Astrocyte of the hippocampus (primary cell): ENCODE data around the gene PBXIP1.
A peak's percentile ranks its signal among the peaks of the same experiment; 100 is the strongest.

ENCODE experiments used
- DNase-seq: peaks from one replicate; pipeline ENCODE4 v3.0.0; 2011; ENCODE audit warnings: low read depth, low spot score

Gene PBXIP1

GRCh38 chr1:154958036-154958435, 2.1 kb upstream of the PBXIP1 start:
- no peak for DNase-seq

- peak; percentile 9 for DNase-seq
Observed at GRCh38 chr1:154957091-154957657, 1.3 kb upstream of the PBXIP1 start.

DNA sequence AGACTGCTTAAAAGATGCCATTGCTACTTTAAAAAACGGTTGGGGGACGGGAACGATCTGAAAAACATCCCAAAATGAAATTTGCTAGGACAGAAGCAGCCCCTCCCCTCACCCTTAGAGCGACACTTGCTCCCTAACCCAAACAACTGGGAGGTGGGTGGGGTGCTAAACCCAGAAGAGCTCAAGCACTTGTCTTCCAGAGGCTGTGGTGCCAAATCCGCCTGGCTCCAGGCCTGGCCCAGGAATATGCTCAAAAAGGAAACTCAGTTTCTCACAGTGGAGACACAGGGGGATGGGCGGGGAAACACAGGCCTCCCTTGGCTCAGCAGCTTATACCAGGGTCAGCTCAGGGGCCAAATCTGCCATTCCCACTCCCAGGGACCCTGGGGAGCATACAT, 644 bp upstream of the PBXIP1 start:
- peak; percentile 28 for DNase-seq

DNA sequence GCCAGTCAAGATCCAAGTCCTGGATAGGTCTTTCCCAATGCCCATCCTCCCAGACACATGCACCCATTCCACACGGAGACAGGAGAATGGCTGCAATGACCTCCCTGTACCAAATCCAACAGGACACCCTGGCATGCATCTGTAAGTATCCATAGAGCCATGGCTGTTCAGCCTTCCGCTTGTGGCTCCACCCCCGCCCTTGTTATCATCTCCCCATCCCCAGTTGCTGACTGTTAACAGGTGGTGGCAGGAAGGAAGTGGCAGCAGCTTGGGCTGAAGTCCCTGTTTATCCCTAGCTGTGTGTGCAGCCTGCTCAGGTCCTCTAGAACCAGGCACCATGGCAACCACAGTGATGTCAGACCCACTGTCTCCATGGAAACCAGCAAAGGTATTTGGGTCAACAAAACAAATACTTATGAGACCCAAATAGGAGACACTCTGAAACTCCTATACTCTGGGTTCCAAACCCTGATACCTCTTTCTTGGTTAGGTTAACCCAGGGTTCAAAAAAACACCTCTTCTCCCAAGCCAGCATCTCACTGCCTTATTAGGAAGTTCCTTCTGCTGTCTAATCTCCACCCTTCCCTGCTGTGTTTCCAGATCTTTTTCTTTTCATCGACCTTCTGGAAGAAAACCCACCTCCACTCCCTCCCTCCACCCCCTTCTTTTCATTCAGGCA, 721 bp downstream of the PBXIP1 start:
- peak; percentile 92 for DNase-seq

- DNase-seq = no peak
Observed at GRCh38 chr1:154954541-154954940, 1.4 kb downstream of the PBXIP1 start.

GRCh38 chr1:154953611-154954038, 2.3 kb downstream of the PBXIP1 start:
- no peak for DNase-seq

DNA sequence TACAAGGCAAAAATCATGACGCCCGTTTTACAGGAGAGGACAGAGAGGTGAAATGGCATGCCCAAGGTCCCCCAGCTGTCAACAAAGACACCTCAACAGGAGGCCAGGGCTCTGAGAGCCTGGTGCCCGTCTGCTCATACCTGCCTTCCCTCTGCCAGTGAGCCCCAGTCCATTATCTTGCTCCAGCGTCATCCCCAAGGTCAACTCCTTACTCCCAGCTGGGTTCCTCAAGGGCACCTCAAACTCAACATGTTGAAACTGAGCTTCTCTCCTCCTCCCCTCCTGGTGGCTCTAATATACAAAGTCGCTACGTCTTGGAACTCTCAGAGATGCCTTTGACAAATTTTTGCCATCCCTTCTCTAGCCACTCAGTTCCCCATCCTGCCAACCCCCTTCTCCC, 3.2 kb downstream of the PBXIP1 start:
- no peak for DNase-seq

DNA sequence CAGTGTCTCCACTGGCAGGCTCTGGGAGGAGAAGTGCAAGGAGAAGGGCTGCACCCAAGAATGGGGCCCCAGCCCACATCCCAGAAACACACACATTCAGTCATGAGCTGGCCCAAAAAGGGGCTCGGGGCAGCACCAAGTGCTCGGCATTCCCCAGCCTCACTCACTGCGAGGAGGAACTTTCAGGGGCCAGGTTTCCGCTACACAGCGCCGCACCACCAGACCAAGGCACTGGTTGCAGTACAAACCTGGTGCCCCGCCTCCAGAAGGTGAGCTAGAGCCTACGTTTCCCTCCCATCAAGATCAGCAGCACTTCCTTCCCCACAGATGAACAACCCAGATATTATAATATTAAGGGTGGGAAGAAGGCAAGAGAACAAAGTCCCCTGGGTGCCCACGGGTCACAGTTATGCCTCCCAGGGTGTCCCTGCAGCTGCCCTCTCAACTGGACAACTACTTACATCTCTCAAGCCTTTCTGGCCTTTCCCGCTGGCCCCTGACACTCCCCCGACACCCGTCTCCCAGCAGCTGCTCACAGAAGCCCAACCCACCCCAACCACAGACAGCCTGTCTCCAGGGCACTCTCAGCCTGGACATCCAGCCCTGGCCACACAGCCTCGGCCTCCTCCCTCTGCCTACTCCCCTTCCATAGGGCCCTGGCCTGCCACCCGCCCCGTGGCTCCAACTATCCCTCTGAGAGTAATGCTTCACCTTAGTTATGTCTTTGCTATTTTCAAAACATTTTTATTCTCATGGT, 3.8 kb downstream of the PBXIP1 start:
- DNase-seq = no peak

- no peak for DNase-seq
Observed at GRCh38 chr1:154948079-154948478, 7.8 kb downstream of the PBXIP1 start.

DNA sequence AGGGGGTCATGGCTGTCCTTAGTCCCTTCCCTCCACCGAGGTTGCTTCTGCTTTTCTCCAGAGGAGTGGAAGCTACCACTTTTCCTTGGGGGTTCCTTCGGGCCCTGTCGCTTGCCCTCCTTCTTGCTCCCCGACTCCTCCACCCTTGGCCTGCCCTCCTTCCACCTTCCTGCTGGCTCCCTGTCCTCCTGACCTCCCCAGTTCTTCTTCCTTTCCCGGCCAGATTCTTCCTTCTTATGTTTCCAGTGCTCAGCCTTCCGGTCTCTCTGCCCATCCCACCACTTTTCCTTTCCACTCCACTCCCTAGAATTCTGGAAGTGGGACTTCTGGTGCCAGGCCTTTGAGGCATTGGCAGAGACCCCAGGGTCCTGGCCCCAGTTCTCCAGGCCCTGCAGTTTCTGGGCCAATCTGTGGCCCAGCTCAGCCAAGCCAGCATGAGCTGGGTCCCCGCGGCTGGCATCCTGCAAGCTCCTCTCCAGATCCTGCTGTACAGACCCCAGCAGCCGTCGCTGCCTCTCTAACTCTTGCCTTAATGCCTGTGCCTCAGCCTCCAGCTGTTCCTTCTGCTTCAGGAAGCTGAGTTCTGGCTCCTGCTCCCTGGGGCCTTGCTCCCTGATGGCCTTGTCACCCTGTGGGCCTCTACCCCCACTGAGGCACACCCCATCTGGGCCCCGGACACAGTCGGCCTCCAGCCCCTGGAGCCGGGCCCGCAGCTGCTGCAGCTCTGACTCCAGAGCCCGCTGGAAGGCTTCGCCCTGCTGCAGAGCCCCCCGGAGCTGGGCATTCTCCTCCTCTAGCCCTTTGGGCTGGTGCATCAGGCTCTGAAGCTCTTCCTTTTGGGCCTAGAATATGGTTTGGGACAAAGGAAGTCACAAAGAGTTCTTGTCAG, 9.7 kb downstream of the PBXIP1 start:
- no peak for DNase-seq

GRCh38 chr1:154945160-154945961, 10.5 kb downstream of the PBXIP1 start:
- no peak for DNase-seq

GRCh38 chr1:154944401-154945159, 11.3 kb downstream of the PBXIP1 start:
- no peak for DNase-seq

DNA sequence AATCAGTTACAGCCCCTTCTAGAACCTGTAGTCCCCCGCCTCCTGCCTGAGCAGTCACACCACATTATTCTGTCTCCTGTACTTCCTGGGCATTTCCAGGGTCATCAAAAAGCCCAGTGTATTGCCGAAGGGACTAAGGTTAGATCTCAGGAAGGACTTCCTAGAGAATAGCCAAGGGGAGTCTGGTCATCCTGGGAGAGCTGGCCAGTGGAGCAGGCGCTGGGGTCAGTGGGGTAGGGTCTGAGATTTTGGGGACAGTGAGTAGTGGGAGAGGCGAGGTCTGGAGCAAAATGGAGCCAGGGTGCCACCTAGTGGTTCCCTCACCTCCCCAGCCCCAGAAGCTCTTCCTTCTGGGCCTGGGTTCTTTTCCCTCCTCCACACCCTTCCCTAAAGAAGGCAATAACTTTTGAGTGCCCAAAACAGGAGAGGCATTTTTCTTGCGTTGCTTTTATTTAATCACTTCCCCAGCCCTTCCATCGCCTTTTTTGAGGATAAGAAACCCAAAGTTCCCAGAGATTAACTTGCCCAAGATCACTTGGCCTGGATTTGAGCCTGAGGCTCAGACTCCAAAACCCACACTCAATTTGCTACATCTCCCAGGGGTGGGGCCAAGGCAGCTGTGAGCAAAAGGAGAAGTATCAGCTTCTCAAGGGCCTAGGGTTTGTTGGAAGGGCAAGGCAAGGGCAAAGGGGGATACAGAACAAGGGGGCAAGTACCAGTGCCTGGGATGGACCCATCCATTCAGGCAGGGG, 12.1 kb downstream of the PBXIP1 start:
- peak; percentile 52 for DNase-seq

GRCh38 chr1:154941333-154942013, 14.4 kb downstream of the PBXIP1 start:
- peak; percentile 27 for DNase-seq

DNA sequence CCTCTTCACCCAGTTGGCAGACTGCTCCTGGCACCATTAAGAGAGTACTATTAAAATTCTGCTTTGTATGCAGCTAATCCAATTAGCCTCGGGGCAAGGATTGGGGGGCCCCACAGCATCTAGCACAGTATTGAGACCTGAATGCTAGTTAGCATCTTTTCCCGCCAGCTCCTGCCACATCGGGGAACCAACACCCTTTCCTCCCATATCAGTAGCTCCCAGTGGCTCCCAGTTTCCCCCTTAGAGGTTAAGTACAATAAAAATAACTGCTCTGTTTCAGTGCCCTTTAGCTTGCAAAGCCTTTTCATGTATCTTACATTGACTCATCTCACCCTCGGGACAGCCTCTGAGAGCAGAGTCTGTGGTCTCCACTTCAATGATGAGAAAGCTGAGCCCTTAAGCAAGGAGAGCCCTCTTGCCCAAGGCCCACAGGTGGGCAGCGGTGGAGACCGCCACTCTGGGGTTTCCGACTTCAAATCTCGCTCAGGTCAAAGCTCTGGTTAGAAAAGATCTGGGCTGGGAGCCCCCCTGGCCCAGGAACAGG, 15.2 kb downstream of the PBXIP1 start:
- no peak for DNase-seq

DNA sequence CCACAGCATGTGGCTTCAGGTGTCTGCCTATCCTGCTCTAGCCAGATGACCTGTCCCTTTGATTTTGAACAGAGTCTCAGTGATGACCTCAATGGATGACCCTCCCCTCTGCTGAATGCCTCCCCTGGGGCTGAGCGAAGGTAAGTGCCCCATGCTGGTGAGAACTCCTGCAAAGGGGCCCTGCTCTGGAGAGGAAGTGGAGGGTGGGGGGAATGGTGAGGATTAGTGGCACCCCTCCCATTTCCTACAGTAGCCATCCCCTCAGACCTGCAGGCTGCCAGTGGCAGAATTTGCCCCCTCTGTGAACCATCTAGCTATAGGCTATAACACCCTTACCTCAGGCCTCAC, 15.7 kb downstream of the PBXIP1 start:
- no peak for DNase-seq

DNA sequence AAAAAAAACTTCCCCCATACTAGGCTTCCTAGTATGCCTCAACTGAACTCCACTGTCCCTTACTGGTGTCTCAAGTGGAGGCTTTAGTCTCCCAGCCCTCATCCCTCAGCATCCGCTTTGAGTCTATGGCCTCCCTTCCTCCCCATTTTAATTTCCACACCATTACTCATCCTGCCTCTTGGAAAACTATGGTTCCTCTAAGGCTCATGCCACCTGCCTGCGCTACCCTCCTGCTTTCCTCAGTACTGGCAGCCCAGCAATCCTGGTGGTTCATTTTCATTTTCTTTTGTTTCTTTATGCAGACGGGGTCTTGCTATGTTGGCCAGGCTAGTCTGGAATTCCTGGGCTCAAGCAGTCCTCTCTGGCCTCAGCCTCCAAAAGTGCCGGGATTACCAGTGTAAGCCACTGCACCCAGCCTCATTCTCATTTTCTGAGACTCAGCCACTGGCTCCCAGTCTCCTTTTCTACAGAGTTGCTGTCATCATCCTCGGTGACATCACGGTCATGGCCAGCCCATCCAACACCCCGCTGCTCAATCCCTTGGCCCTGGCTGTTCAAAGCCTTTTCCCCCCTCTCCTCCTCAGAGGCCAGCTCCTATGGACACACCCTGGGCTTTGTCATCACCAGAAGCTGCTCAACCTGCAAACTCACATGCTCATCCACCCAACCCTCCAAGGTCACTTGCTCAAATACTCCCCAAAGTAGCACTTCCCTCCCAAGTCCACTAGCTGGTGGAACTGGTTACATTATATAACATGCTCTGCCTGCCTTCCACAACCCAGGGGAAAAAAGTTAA, 17.1 kb downstream of the PBXIP1 start:
- DNase-seq = no peak

DNA sequence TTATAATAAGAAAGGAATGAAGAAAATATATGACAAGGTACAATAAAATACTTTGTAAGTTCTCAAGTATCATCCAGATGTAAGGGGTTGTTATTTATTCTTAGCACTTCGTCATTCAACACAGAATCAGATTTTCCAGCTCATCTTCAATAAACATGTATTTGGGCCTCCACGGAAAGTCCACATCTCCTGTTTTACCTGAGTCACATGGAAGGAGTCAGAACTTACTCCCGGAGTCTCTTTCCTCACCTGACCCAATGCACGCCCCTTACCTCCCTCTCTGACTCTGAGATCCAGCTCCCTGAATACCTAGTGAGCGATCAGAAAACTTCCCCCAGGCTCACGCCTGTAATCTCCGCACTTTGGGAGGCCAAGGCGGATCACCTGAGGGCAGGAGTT, 17.9 kb downstream of the PBXIP1 start:
- no peak for DNase-seq
